Epithelial cell of proximal tubule (primary cell): ENCODE measurements around the gene RRP36. TPM values are rescaled to one million over a fixed set of nuclear protein-coding genes. Genes with fewer than 3 reads are reported as not detected.

ENCODE experiments used
- DNase-seq: peaks from one replicate; pipeline ENCODE4 v3.0.0-alpha.2; 2011; ENCODE audit warnings: low read depth
- H3K4me3 ChIP-seq: 2 replicates; pipeline ENCODE4 v1.5.1; 2011; ENCODE audit warnings: low read depth, mild to moderate bottlenecking, low read length
- CTCF ChIP-seq: conservative IDR thresholded peaks from 2 replicates; pipeline ENCODE4 v1.5.1; 2012; ENCODE audit warnings: low read depth, mild to moderate bottlenecking, low read length
- total RNA-seq: library from RNA; depleted of rRNA; stranded (reverse); fragments of >200 nt; gene quantifications from 2 replicates; pipeline ENCODE4 v1.2.3, GENCODE V29; 2015

The RRP36 gene
- total RNA-seq, 1 donor from 2014 or later: 71.2 TPM

GRCh38 chr6:43006251-43006650, 15.2 kb upstream of the RRP36 start:
- H3K4me3 ChIP-seq: no peak overlapping the region
- TF ChIP-seq CTCF: no peak
- no peak for DNase-seq

- no peak for TF ChIP-seq CTCF
- H3K4me3 ChIP-seq: no peak overlapping the region
- no peak for DNase-seq
Observed at GRCh38 chr6:43007126-43007525, 14.3 kb upstream of the RRP36 start.

GRCh38 chr6:43009124-43009523, 12.3 kb upstream of the RRP36 start:
- no peak overlapping the region for H3K4me3 ChIP-seq
- peak; percentile 60 for TF ChIP-seq CTCF
- DNase-seq: no peak

- no peak for DNase-seq
- no peak for TF ChIP-seq CTCF
- no peak overlapping the region for H3K4me3 ChIP-seq
Observed at GRCh38 chr6:43011207-43011606, 10.2 kb upstream of the RRP36 start.

- H3K4me3 ChIP-seq: peak overlapping the region; percentile 80
- DNase-seq: no peak
- no peak for TF ChIP-seq CTCF
Observed at GRCh38 chr6:43012364-43012763, 9.1 kb upstream of the RRP36 start.

- DNase-seq: no peak
- TF ChIP-seq CTCF: no peak
- peak overlapping the region; percentile 80 for H3K4me3 ChIP-seq
Observed at GRCh38 chr6:43013097-43013842, 8.2 kb upstream of the RRP36 start.

GRCh38 chr6:43013843-43014433, 7.5 kb upstream of the RRP36 start, which contains the start of the genes KLHDC3 and MEA1:
Gene KLHDC3, plus strand, starts transcription at chr6:43014249. Its CDS starts 2,944 bp downstream, at chr6:43017193.
Gene MEA1, minus strand, starts transcription at chr6:43013946. Its CDS starts 133 bp downstream, at chr6:43013813.
- peak; percentile 97 for DNase-seq
- TF ChIP-seq CTCF: no peak
- H3K4me3 ChIP-seq: peak within 1 kb of the TSS; percentile 90
